GM15510 (cell line): Measurements from ENCODE around the gene PALM2AKAP2.

Experiments used
- POLR2A ChIP-seq: IDR thresholded peaks from 3 replicates; pipeline ENCODE4 v1.6.1; 2011; ENCODE audit warnings: borderline replicate concordance; ENCODE audit not compliant: insufficient read length; ENCODE audit errors: extremely low read depth

Gene PALM2AKAP2

DNA sequence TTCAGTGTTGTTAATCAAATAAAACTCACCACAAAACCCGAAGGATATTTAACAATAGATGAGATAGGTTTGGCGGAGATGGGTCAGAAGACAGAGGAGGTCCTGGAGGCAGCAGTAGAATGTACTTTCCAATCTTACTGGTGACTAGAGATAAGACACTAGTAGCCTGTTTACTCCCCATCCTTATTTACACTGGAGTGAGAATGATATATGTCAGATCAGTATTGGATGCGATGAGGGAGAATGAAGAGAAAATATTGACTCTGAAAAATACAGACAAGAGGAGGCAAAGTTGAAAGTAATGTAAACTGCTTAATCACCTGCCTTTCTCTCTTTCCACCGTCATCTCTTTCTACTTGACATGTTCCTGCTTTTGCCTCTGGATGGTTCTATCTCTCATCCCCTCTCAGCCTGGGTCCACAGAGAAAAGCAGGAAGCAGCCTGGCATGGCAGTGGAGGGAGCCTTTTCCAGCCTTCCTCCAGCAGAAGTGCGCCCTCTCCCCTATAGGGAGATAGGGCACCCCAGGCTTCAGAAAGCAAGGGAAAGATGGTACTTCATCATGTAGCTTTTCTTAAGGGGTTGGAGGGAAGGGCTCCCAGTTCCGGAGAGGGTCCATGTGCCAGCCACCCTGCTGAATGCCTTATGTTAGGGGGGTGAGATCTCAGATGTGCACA lies 11.1 kb downstream of the PALM2AKAP2 start:
- no peak for TF ChIP-seq POLR2A

- TF ChIP-seq POLR2A, result no peak
Observed at GRCh38 chr9:109791747-109792146, 11.7 kb downstream of the PALM2AKAP2 start.

- TF ChIP-seq POLR2A, result no peak
Observed at GRCh38 chr9:109792951-109793546, 13.1 kb downstream of the PALM2AKAP2 start.

DNA sequence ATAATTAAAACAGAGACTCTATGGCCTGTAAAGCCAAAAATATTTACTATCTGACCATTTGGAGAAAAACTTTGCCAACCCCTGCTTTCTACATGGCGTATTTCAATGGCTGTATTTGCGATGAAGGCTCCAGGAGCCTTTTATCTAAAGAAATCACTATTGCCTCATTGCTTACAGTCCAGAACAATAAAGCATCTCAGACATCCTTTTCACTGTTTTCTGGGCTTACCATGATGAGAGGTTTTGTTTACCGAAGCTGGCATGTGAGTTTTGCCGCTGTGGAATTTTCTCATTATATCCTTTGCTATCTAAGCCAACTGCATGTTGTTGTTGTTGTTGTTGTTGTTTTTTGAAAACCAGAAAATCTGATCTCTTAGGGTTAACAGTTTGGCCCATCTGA lies 13.9 kb downstream of the PALM2AKAP2 start:
- no peak for TF ChIP-seq POLR2A

DNA sequence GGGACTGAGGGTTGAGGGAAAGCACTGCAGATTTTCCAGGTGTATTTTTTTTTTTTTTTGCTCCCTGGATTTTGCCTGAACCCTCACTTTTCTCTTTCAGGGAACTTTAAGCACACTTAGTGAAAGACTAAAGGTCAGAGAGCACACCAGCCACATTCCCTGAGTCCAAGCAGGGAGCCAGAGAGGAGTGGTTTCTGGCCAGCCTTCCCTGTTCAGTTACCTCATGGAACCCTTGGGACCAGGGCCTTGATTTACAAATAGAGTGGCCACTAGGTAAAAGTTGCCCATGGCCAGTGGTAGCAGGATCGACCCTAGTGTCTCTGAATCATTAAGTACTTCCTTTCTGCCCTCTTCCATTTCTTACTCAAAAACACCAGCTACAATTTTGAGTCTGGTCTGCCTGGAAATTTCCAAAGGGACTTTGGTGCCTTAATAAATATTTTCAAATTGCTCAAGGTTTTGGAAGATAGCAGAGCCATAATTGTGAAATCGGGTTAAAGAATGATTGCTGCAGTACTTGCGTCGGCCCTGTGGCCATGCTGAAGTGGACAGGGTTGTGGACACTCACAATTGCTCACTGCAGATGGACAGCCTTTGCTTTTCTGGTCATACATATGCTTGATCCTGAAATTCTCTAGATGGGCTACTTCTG lies 14.5 kb downstream of the PALM2AKAP2 start:
- no peak for TF ChIP-seq POLR2A

GRCh38 chr9:109795613-109796012 lies 15.6 kb downstream of the PALM2AKAP2 start:
- TF ChIP-seq POLR2A, result no peak

GRCh38 chr9:109796078-109796477 lies 16.1 kb downstream of the PALM2AKAP2 start:
- TF ChIP-seq POLR2A, result no peak

- no peak for TF ChIP-seq POLR2A
Observed at GRCh38 chr9:109797006-109797405, 17.0 kb downstream of the PALM2AKAP2 start.

GRCh38 chr9:109797509-109797908 lies 17.5 kb downstream of the PALM2AKAP2 start:
- TF ChIP-seq POLR2A, result no peak

DNA sequence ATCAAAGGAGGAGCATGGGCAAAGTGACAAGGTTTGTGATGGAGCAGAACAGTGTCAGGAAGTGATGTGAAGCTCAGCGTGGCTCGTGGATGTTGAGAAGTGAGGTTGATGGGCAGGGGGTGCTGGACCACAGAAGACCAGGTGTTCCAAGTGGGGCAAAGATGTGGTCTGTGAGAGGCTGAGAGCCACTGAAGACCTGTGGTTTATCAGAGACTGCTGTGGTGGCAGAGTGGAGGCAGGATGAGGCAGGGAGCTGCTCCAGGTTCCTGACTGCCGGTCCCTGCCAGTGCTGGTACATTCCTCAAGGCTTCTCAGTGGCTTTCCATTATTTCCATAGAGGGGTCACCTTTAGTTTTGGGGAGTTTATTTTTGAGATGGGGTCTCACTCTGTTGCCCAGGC lies 19.1 kb downstream of the PALM2AKAP2 start:
- no peak for TF ChIP-seq POLR2A

- TF ChIP-seq POLR2A, result no peak
Observed at GRCh38 chr9:109799792-109800191, 19.8 kb downstream of the PALM2AKAP2 start.

DNA sequence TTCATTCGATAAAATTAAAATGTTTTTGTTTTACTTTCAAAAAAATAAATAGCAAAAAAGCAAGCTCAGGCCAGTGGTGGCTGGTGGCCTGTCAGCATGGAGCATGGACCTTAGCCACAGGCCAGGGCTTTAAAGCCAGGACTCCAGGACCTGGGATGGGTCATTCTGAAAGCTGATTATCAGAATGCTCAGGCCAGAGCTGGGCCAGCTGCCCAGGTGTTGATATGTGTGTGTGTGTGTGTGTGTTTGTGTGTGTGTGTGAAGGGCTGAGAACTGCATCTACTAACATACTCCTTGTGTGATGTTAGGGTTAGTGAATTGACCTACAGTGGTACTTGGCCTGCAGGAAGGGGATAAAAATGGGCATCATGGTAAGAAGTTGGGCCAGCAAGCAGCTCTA lies 21.5 kb downstream of the PALM2AKAP2 start:
- TF ChIP-seq POLR2A, result no peak

GRCh38 chr9:109802491-109802890 lies 22.5 kb downstream of the PALM2AKAP2 start:
- no peak for TF ChIP-seq POLR2A

DNA sequence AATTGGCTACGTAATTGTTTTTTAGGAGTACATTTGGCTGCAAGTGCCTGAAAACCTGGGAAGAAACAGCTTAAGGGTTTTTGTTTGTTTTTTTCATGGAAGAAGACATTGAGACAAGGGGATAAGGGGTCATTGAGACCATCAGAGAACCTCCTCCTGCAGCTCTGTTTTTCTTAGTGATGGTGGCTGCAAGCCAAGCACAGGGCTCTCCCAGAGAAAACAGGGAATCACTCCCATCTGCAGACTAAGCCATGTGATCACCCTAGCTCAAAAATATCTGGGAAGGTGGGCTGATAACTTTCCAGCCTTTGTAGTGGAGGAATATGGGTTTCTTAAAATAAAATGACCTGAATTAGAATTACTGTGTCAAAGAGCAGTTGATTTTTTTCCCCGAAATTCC lies 25.1 kb downstream of the PALM2AKAP2 start:
- TF ChIP-seq POLR2A, result no peak

DNA sequence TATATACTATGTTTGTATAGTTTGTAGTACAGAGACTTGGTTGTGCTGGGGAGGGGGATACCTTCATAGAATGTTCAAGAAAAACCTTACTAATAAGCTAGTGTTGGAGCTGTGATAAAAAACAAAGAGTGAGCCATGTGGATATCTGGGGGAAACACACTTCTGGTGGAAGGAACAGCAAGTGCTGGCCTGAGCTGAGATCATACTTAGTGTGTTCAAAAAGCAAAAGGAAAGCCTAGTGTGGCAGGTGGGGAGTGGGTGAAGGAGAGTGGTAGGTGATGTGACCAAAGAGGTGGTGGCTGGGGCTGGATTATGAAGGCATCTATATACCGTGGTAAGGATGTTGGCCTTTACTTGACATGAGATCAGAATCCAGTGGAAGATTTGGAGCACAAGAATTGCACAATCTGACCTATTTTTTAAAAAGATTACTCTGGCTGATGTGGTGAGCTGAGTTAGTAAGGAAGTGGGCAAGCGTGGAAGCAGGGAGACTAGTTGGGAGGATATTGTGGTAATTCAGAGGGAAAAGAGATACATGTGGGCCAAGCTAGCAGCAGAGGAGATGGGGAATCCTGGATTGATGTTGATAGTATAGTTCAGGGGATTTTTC lies 26.6 kb downstream of the PALM2AKAP2 start:
- TF ChIP-seq POLR2A, result no peak
